H1 (cell line): ENCODE results near the gene ZC3H6. TPM values are rescaled to one million over a fixed set of nuclear protein-coding genes. Genes with fewer than 3 reads are reported as not detected.

Experiments
- BACH1 ChIP-seq: IDR thresholded peaks from 2 replicates; pipeline ENCODE4 v1.6.1; 2012; ENCODE audit warnings: low read length, improper control_type of control experiment
- CHD1 ChIP-seq: IDR thresholded peaks from 2 replicates; pipeline ENCODE4 v1.6.1; 2012; ENCODE audit warnings: low read depth, low read length, improper control_type of control experiment
- CHD2 ChIP-seq: IDR thresholded peaks from 2 replicates; pipeline ENCODE4 v1.6.1; 2012; ENCODE audit warnings: low read length, improper control_type of control experiment
- KDM1A ChIP-seq: fragments of 200-600, 300-600 bp; sonication (generic); IDR thresholded peaks from 2 replicates; pipeline ENCODE4 v1.7.1; 2016; ENCODE audit warnings: mild to moderate bottlenecking, low read length, borderline replicate concordance
- RNF2 ChIP-seq: fragments of 200-900, 300-1000 bp; sonication (generic); IDR thresholded peaks from 2 replicates; pipeline ENCODE4 v1.7.1; 2016; ENCODE audit warnings: borderline replicate concordance, low read depth, mild to moderate bottlenecking, antibody characterized with exemption, low read length; ENCODE audit not compliant: poor library complexity, severe bottlenecking; ENCODE audit errors: missing control alignments
- RXRA ChIP-seq: IDR thresholded peaks from 2 replicates; pipeline ENCODE4 v1.6.1; 2011; ENCODE audit warnings: low read depth, mild to moderate bottlenecking, low read length, moderate library complexity; ENCODE audit not compliant: insufficient read depth
- SIX5 ChIP-seq: IDR thresholded peaks from 2 replicates; pipeline ENCODE4 v1.6.1; 2011; ENCODE audit warnings: mild to moderate bottlenecking, low read depth, low read length
- SP2 ChIP-seq: IDR thresholded peaks from 2 replicates; pipeline ENCODE4 v1.6.1; 2012; ENCODE audit warnings: mild to moderate bottlenecking, low read length, inconsistent platforms
- TAF1 ChIP-seq: IDR thresholded peaks from 2 replicates; pipeline ENCODE4 v1.6.1; 2011; ENCODE audit warnings: mild to moderate bottlenecking, low read depth, low read length
- polyA plus RNA-seq, 7 experiments: library from polyadenylated mRNA; depleted of rRNA in 3 of 7; stranded (reverse) in 5 of 7; unstranded in 2 of 7; fragments of >200 nt in 5 of 7; fragments of 200-250 nt in 2 of 7; gene quantifications; 1 replicate in 5 of 7; 2 replicates in 1 of 7; 4 replicates in 1 of 7; pipeline versions ENCODE4 v1.2.1 to v1.2.3, GENCODE V29; 2011 to 2013; ENCODE audit warnings: missing spikeins in 2 of 7, mixed read lengths in 2 of 7
- total RNA-seq: library from RNA; stranded (reverse); fragmentation: NEBNext Ultra II Directional; extraction: Animal tissue kit (Norgen Biotek cat#: 25700); gene quantifications from 2 replicates; pipeline ENCODE4 v1.2.1, GENCODE V29; 2021
- TF ChIP-seq, protein P1 (sequence below): fragments of 300-600 bp; sonication (generic); IDR thresholded peaks from 2 replicates; pipeline ENCODE4 v1.7.1; 2012; ENCODE audit warnings: low read length, moderate library complexity, mild to moderate bottlenecking, inconsistent platforms; ENCODE audit not compliant: insufficient replicate concordance
- TF ChIP-seq, protein P2 (sequence below): IDR thresholded peaks from 2 replicates; pipeline ENCODE4 v1.6.1; 2012; ENCODE audit warnings: inconsistent platforms

Gene ZC3H6
- total and polyA plus RNA-seq, 2 of the 8 experiments (the other 6 are each of a cell fraction or from before 2014, with no cell fraction given): 1.4 to 6.9 TPM

DNA sequence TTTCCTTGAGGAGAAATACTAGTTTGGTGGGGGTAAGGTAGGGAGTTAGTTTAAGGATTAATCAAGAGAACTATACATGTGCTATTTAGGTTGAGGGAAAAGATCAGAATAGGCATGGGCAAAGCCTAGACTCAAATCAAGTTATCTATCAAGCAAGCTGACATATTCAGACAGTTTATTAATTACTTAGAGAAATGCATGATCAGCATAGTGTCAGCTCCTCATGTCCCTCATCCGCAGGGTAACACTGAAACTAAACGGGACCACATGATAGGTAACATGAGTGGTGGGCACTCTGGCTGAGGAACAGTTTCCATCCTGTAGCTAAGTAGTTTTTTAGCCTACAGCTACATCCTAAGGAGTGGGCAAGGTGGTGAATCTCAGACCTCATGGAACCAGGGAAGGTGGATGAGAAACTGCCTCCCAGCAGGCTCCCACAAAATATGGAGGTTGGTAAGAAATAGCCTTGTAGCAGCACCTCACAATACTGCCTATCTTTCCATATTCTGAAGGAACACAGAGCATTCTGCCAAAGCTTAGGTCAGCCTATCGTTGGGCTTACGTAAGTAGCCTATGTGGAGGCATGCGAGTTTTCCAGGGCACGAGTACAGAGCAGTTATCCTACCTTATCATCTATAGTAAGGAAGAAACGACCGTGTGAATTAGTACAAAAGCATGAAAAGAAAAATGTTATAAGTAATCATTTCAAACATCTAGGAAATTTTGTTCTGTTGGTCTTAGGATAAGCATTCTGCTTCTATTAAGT is 18.4 kb downstream of the ZC3H6 start (continued):
- TF ChIP-seq, protein P1, sequence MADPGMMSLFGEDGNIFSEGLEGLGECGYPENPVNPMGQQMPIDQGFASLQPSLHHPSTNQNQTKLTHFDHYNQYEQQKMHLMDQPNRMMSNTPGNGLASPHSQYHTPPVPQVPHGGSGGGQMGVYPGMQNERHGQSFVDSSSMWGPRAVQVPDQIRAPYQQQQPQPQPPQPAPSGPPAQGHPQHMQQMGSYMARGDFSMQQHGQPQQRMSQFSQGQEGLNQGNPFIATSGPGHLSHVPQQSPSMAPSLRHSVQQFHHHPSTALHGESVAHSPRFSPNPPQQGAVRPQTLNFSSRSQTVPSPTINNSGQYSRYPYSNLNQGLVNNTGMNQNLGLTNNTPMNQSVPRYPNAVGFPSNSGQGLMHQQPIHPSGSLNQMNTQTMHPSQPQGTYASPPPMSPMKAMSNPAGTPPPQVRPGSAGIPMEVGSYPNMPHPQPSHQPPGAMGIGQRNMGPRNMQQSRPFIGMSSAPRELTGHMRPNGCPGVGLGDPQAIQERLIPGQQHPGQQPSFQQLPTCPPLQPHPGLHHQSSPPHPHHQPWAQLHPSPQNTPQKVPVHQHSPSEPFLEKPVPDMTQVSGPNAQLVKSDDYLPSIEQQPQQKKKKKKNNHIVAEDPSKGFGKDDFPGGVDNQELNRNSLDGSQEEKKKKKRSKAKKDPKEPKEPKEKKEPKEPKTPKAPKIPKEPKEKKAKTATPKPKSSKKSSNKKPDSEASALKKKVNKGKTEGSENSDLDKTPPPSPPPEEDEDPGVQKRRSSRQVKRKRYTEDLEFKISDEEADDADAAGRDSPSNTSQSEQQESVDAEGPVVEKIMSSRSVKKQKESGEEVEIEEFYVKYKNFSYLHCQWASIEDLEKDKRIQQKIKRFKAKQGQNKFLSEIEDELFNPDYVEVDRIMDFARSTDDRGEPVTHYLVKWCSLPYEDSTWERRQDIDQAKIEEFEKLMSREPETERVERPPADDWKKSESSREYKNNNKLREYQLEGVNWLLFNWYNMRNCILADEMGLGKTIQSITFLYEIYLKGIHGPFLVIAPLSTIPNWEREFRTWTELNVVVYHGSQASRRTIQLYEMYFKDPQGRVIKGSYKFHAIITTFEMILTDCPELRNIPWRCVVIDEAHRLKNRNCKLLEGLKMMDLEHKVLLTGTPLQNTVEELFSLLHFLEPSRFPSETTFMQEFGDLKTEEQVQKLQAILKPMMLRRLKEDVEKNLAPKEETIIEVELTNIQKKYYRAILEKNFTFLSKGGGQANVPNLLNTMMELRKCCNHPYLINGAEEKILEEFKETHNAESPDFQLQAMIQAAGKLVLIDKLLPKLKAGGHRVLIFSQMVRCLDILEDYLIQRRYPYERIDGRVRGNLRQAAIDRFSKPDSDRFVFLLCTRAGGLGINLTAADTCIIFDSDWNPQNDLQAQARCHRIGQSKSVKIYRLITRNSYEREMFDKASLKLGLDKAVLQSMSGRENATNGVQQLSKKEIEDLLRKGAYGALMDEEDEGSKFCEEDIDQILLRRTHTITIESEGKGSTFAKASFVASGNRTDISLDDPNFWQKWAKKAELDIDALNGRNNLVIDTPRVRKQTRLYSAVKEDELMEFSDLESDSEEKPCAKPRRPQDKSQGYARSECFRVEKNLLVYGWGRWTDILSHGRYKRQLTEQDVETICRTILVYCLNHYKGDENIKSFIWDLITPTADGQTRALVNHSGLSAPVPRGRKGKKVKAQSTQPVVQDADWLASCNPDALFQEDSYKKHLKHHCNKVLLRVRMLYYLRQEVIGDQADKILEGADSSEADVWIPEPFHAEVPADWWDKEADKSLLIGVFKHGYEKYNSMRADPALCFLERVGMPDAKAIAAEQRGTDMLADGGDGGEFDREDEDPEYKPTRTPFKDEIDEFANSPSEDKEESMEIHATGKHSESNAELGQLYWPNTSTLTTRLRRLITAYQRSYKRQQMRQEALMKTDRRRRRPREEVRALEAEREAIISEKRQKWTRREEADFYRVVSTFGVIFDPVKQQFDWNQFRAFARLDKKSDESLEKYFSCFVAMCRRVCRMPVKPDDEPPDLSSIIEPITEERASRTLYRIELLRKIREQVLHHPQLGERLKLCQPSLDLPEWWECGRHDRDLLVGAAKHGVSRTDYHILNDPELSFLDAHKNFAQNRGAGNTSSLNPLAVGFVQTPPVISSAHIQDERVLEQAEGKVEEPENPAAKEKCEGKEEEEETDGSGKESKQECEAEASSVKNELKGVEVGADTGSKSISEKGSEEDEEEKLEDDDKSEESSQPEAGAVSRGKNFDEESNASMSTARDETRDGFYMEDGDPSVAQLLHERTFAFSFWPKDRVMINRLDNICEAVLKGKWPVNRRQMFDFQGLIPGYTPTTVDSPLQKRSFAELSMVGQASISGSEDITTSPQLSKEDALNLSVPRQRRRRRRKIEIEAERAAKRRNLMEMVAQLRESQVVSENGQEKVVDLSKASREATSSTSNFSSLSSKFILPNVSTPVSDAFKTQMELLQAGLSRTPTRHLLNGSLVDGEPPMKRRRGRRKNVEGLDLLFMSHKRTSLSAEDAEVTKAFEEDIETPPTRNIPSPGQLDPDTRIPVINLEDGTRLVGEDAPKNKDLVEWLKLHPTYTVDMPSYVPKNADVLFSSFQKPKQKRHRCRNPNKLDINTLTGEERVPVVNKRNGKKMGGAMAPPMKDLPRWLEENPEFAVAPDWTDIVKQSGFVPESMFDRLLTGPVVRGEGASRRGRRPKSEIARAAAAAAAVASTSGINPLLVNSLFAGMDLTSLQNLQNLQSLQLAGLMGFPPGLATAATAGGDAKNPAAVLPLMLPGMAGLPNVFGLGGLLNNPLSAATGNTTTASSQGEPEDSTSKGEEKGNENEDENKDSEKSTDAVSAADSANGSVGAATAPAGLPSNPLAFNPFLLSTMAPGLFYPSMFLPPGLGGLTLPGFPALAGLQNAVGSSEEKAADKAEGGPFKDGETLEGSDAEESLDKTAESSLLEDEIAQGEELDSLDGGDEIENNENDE: no peak
- TF ChIP-seq SP2 (no peak), RNF2 (no peak), RXRA (no peak), CHD2 (no peak), BACH1 (no peak), SIX5 (no peak), CHD1 (no peak), TAF1 (no peak), KDM1A (no peak)
- TF ChIP-seq, protein P2, sequence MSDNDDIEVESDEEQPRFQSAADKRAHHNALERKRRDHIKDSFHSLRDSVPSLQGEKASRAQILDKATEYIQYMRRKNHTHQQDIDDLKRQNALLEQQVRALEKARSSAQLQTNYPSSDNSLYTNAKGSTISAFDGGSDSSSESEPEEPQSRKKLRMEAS: no peak
